SK-N-SH treated with all-trans-retinoic acid at 6 μM for 48 hours (cell line): ENCODE data around the gene CEP85.

Experiments used
- ISL1 ChIP-seq: fragments of 250-450 bp; sonication (Bioruptor Pico); IDR thresholded peaks from 2 replicates; pipeline ENCODE4 v2.1.2; 2022; ENCODE audit warnings: mild to moderate bottlenecking, moderate library complexity
- OSR1 ChIP-seq: fragments of 250-450 bp; sonication (Bioruptor Pico); IDR thresholded peaks from 2 replicates; pipeline ENCODE4 v1.8.0; 2022; ENCODE audit warnings: moderate library complexity, mild to moderate bottlenecking, inconsistent platforms
- PPARA ChIP-seq: fragments of 250-450 bp; sonication (Bioruptor Pico); IDR thresholded peaks from 2 replicates; pipeline ENCODE4 v1.5.0; 2020; ENCODE audit warnings: mild to moderate bottlenecking, borderline replicate concordance
- TCF4 ChIP-seq: fragments of 250-450 bp; sonication (Bioruptor Pico); IDR thresholded peaks from 2 replicates; pipeline ENCODE4 v1.8.0; 2021; ENCODE audit warnings: mild to moderate bottlenecking, moderate library complexity, borderline replicate concordance
- TF ChIP-seq, protein P1 (sequence below): fragments of 250-450 bp; sonication (Bioruptor Pico); IDR thresholded peaks from 2 replicates; pipeline ENCODE4 v1.5.1; 2020; ENCODE audit warnings: low read depth, mild to moderate bottlenecking, moderate library complexity
- TF ChIP-seq, protein P2 (sequence below): fragments of 250-450 bp; sonication (Bioruptor Pico); IDR thresholded peaks from 2 replicates; pipeline ENCODE4 v1.5.0; 2020; ENCODE audit warnings: mild to moderate bottlenecking, moderate library complexity

DNA sequence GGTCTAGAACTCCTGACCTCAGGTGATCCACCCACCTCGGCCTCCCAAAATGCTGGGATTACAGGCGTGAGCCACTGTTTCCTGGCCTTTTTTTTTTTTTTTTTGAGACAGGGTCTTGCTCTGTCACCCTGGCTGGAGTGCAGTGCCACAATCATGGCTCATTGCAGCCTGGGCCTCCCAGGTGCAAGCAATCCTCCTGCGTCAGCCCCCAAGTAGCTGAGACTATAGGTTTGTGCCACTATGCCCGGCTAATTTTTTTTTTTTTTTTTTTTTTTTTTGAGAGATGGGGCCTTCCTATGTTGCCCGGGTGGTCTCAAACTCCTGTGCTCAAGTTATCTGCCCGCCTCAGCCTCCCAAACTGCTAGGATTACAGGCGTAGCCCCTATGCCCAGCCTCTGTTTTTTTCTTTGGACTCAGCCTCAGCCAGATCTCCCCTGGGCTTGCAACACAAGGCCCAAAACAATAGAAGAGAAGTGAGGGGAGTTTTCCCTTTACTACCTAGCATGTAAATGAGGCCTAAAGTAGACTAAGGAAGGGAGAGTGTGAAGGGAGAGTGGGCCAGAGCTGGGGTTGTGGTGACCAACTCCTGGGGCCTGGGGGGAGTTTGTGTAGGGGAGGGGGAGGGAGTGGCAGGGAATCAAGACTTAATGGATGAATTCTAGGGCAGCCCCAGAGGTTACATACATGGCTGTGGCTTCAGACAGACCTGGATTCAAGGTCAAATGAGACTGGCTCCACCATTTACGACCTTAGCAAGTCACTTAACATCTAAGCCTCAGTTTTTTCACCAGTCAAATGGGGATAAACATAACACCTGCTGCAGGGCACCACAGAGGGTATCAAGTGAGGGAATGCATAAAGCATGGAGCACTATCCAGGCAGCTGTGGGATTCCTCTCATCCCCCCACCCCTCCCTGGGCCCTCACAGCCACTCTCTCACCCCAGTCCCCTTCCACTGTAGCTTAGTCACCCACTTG is 82.2 kb downstream of the CEP85 start:
- TF ChIP-seq, protein P1, sequence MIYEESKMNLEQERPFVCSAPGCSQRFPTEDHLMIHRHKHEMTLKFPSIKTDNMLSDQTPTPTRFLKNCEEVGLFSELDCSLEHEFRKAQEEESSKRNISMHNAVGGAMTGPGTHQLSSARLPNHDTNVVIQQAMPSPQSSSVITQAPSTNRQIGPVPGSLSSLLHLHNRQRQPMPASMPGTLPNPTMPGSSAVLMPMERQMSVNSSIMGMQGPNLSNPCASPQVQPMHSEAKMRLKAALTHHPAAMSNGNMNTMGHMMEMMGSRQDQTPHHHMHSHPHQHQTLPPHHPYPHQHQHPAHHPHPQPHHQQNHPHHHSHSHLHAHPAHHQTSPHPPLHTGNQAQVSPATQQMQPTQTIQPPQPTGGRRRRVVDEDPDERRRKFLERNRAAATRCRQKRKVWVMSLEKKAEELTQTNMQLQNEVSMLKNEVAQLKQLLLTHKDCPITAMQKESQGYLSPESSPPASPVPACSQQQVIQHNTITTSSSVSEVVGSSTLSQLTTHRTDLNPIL = no peak
- no peak for TF ChIP-seq OSR1 (CRISPR knock-in tag)
- no peak for TF ChIP-seq TCF4
- TF ChIP-seq PPARA (CRISPR knock-in tag) = no peak
- no peak for TF ChIP-seq ISL1 (CRISPR knock-in tag)
- TF ChIP-seq, protein P2, sequence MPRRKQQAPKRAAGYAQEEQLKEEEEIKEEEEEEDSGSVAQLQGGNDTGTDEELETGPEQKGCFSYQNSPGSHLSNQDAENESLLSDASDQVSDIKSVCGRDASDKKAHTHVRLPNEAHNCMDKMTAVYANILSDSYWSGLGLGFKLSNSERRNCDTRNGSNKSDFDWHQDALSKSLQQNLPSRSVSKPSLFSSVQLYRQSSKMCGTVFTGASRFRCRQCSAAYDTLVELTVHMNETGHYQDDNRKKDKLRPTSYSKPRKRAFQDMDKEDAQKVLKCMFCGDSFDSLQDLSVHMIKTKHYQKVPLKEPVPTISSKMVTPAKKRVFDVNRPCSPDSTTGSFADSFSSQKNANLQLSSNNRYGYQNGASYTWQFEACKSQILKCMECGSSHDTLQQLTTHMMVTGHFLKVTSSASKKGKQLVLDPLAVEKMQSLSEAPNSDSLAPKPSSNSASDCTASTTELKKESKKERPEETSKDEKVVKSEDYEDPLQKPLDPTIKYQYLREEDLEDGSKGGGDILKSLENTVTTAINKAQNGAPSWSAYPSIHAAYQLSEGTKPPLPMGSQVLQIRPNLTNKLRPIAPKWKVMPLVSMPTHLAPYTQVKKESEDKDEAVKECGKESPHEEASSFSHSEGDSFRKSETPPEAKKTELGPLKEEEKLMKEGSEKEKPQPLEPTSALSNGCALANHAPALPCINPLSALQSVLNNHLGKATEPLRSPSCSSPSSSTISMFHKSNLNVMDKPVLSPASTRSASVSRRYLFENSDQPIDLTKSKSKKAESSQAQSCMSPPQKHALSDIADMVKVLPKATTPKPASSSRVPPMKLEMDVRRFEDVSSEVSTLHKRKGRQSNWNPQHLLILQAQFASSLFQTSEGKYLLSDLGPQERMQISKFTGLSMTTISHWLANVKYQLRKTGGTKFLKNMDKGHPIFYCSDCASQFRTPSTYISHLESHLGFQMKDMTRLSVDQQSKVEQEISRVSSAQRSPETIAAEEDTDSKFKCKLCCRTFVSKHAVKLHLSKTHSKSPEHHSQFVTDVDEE (CRISPR knock-in tag) = no peak
